BE2C (cell line): Measurements from ENCODE around the gene FNIP1.

Experiments used
- DNase-seq: peaks from one replicate; pipeline ENCODE4 v3.0.0-alpha.2; 2020
- H3K27me3 ChIP-seq: fragments of 250-450 bp; sonication (Bioruptor Pico); 2 replicates; pipeline ENCODE4 v1.5.1; 2020; ENCODE audit warnings: mild to moderate bottlenecking
- H3K36me3 ChIP-seq: fragments of 250-450 bp; sonication (Bioruptor Pico); 2 replicates; pipeline ENCODE4 v1.5.1; 2020; ENCODE audit warnings: mild to moderate bottlenecking
- H3K4me1 ChIP-seq: fragments of 250-450 bp; sonication (Bioruptor Pico); 2 replicates; pipeline ENCODE4 v1.5.1; 2020
- H3K4me3 ChIP-seq: 2 replicates; pipeline ENCODE4 v1.5.1; 2011; ENCODE audit warnings: low read depth, low read length
- H3K9me3 ChIP-seq: fragments of 250-450 bp; sonication (Bioruptor Pico); 2 replicates; pipeline ENCODE4 v1.5.1; 2020
- TF ChIP-seq, protein P1 (sequence below): IDR thresholded peaks from 2 replicates; pipeline ENCODE4 v1.5.1; 2012; ENCODE audit warnings: mild to moderate bottlenecking, low read depth, low read length

FNIP1 gene

DNA sequence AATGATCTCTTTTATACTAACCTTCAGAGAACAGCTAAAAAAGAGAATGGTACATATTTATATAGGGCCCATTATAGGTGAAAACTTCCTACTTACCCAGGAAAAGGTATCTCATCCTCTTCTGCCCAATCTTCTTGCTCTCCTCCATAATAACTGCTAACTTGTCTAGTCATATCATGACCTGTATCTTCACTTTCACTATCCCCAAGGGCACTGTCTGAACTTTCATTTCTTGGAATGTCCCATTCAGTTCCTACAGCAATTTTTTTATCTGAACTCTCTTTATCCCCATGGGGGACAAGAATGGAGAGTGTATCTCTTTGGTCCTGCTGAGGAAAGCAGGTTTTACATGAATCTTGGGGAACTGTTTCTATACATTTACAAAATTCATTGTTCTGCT is 125.4 kb downstream of the FNIP1 start:
- H3K4me3 ChIP-seq: no peak overlapping the region
- no peak for DNase-seq
- H3K36me3 ChIP-seq: peaks cover 19% of the 10 kb centered on the region
- H3K9me3 ChIP-seq: no peaks in the 10 kb centered on the region
- no peaks in the 10 kb centered on the region for H3K27me3 ChIP-seq
- H3K4me1 ChIP-seq: no peaks in the 10 kb centered on the region
- TF ChIP-seq, protein P1, sequence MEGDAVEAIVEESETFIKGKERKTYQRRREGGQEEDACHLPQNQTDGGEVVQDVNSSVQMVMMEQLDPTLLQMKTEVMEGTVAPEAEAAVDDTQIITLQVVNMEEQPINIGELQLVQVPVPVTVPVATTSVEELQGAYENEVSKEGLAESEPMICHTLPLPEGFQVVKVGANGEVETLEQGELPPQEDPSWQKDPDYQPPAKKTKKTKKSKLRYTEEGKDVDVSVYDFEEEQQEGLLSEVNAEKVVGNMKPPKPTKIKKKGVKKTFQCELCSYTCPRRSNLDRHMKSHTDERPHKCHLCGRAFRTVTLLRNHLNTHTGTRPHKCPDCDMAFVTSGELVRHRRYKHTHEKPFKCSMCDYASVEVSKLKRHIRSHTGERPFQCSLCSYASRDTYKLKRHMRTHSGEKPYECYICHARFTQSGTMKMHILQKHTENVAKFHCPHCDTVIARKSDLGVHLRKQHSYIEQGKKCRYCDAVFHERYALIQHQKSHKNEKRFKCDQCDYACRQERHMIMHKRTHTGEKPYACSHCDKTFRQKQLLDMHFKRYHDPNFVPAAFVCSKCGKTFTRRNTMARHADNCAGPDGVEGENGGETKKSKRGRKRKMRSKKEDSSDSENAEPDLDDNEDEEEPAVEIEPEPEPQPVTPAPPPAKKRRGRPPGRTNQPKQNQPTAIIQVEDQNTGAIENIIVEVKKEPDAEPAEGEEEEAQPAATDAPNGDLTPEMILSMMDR: no peak

DNA sequence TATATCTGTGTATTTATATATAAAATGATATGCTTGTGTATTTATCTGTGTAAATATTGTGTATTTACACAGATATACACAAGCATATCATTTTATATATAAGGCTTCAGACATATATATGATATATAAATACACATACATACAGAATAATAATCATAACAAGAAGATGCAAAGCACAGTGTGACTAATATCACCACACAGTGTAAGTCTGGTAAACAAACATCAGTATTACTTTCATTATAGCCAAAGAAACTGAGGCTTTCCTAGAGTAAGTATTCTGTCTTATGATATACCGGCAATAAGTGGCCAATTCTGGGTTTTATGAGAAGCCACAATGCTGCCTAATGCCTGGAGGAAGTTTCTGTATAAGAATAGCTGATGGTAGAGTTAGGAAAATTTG is 131.9 kb downstream of the FNIP1 start:
- H3K36me3 ChIP-seq: peaks cover 25% of the 10 kb centered on the region
- H3K4me3 ChIP-seq: no peak overlapping the region
- DNase-seq: no peak
- TF ChIP-seq, protein P1: no peak
- no peaks in the 10 kb centered on the region for H3K9me3 ChIP-seq
- no peaks in the 10 kb centered on the region for H3K27me3 ChIP-seq
- H3K4me1 ChIP-seq: no peaks in the 10 kb centered on the region

DNA sequence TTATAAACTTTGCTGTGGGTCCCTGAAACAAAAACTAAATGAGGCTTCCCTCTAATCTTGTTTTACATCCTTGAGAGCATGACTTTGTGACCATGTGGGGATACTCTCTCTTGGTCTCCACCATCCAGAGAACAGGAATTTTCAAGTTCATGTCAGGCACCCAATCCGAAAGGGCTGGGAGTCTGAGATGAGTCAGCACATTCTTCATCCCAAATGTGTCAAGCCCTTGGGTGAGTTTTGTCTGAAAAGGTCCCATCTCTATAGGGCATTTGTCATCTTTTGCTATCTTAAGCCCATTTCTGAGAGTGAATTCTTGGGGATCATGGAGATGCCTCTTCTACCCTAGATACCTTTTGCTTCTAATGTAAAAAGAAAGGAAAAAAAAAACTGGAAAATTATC is 134.9 kb downstream of the FNIP1 start:
- Histone ChIP-seq H3K36me3 (peaks cover 24% of the 10 kb centered on the region), H3K27me3 (no peaks in the 10 kb centered on the region), H3K9me3 (no peaks in the 10 kb centered on the region), H3K4me1 (no peaks in the 10 kb centered on the region), H3K4me3 (no peak overlapping the region)
- TF ChIP-seq, protein P1: no peak
- no peak for DNase-seq

DNA sequence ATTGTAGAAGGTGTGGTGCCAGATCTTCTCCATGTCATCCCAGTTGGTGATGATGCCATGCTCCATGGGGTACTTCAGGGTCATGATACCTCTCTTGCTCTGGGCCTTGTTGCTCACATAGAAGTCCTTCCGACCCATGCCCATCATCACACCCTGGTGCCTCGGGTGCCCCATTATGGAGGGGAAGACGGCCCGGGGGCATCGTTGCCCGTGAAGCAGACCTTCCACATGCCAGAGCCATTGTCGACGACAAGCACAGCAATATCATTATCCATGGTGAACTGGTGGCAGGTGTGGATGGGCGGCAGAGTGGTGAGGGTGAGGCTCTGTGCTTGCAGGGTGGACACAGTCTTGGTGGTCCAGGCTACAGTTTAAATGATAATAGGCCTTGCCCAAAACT is 137.0 kb downstream of the FNIP1 start:
- H3K27me3 ChIP-seq: no peaks in the 10 kb centered on the region
- no peak overlapping the region for H3K4me3 ChIP-seq
- no peaks in the 10 kb centered on the region for H3K4me1 ChIP-seq
- H3K36me3 ChIP-seq: peaks cover 24% of the 10 kb centered on the region
- TF ChIP-seq, protein P1: no peak
- no peak for DNase-seq
- H3K9me3 ChIP-seq: no peaks in the 10 kb centered on the region

DNA sequence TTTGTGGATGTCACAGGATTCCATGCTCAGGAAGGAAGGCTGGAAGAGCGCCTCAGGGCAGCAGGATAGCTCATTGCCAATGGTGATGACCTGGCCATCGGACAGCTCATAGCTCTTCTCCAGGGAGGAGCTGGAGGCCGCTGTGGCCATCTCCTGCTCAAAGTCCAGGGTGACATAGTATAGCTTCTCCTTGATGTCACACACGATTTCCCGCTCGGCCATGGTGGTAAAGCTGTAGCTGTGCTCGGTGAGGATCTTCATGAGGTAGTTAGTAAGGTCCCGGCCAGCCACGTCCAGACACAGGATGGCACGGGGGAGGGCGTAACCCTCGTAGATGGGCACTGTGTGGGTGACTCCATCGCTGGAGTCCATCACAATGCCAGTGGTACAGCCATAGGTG is 137.5 kb downstream of the FNIP1 start:
- Histone ChIP-seq H3K4me1 (no peaks in the 10 kb centered on the region), H3K27me3 (no peaks in the 10 kb centered on the region), H3K9me3 (no peaks in the 10 kb centered on the region), H3K4me3 (no peak overlapping the region), H3K36me3 (peaks cover 24% of the 10 kb centered on the region)
- TF ChIP-seq, protein P1: no peak
- no peak for DNase-seq

- Histone ChIP-seq H3K9me3 (no peaks in the 10 kb centered on the region), H3K36me3 (peaks cover 21% of the 10 kb centered on the region), H3K4me1 (no peaks in the 10 kb centered on the region), H3K4me3 (no peak overlapping the region), H3K27me3 (no peaks in the 10 kb centered on the region)
- TF ChIP-seq, protein P1: no peak
- DNase-seq: no peak
These were observed 142.0 kb downstream of the FNIP1 start for GRCh38 chr5:131654776-131655175.
